Measurements from ENCODE around the gene ABHD10. TPM values are rescaled to one million over a fixed set of nuclear protein-coding genes. Genes with fewer than 3 reads are reported as not detected.
A peak's percentile ranks its signal among the peaks of the same experiment; 100 is the strongest.

The ABHD10 gene
- total RNA-seq, 2 donors from 2014 or later, result 15.6 to 17.1 TPM

DNA sequence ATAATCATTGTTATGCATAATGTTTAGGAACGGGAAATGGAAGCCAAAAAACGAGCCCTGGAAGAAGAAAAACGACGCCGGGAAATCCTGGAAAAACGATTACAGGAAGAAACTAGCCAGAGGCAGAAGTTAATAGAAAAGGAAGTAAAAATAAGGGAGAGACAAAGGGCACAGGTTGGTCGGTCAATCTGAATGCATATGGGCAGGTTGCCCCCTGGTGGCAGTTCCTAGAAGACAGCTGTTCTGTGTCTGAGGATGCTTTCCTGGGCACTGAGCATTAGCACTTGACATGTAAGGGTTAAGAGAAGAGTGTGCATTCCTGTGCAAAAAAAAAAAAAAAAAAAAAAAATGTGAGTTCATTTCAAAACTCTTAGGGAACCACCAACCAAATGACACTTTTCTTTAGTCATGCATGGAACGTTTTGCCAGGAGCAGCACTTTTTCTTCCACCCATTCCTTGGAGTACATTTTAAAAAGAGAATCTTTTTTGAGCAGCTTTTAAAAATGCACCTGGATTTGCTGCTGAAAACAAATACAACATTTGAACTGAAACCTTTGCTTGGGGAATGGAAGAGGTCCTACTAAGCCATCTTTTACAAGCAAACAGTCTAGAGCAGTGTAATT, 11.1 kb upstream of the ABHD10 start:
- 9 to 10% methylated on average over 8 of the region's 8 CpGs for WGBS, 2 donors
- Histone ChIP-seq H3K36me3 (replicated peaks in 1 of 2; ENCODE audit: insufficient read depth in 1 of 2, low read depth in 2 of 2) (no peaks in the 10 kb centered on the region), H3K27ac (peak overlapping the region in 3 of 4 donors; percentile 3 to 66 (median 33)), H3K27me3 (no peaks in the 10 kb centered on the region), H3K4me1 (peaks cover 6% of the 10 kb centered on the region), H3K4me3 (no peak overlapping the region), H3K9me3 (no peaks in the 10 kb centered on the region)
- intact Hi-C loops (cut with DNase I), result loop anchor here (5.0 kb wide), 1 partner anchor 245 kb away; no protein-coding TSS in a partner anchor
- ATAC-seq, result peak; percentile 96
- TF ChIP-seq POLR2A (IDR thresholded peaks at IDR 0.05), result no peak
- TF ChIP-seq, protein P1, sequence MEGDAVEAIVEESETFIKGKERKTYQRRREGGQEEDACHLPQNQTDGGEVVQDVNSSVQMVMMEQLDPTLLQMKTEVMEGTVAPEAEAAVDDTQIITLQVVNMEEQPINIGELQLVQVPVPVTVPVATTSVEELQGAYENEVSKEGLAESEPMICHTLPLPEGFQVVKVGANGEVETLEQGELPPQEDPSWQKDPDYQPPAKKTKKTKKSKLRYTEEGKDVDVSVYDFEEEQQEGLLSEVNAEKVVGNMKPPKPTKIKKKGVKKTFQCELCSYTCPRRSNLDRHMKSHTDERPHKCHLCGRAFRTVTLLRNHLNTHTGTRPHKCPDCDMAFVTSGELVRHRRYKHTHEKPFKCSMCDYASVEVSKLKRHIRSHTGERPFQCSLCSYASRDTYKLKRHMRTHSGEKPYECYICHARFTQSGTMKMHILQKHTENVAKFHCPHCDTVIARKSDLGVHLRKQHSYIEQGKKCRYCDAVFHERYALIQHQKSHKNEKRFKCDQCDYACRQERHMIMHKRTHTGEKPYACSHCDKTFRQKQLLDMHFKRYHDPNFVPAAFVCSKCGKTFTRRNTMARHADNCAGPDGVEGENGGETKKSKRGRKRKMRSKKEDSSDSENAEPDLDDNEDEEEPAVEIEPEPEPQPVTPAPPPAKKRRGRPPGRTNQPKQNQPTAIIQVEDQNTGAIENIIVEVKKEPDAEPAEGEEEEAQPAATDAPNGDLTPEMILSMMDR (IDR thresholded peaks at IDR 0.05), result peak; percentile 41 to 94 (median 89)
- peak; percentile 83 to 93 (median 88) for DNase-seq

DNA sequence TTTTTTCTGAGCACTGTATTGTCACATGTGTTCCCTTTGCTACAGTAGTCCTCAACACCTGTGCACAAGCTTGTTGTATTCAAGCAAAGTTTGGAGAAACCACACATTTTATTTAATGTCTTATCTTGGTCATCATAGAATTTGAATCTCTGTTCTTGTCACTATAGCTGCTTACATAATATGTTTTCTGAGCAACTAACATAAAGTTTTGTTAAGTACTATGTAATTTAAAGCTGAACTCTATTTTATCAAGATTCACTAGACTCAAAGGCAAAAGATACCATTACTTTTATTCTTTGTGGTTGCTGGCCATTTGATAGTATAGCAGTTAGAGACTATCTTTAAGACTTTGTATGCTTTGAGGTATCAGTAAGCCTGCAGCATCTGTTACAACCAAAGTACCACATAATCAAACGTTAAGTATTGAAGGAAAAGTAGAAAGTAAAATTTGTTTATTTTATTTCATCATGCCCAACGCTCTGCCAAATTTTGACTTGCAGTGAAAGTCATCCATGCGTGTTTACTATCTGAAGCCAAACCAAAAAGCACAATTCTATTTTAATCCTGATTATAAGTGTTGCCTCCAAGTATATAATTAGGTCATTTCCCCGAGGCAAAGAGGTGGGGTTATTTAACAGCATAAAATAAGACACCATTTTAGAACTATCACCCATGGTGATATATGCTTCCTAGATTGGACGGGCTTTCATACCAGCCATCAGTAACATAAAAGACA, 10.3 kb upstream of the ABHD10 start:
- Histone ChIP-seq H3K9me3 (no peaks in the 10 kb centered on the region), H3K4me1 (peaks cover 6% of the 10 kb centered on the region), H3K27me3 (no peaks in the 10 kb centered on the region), H3K27ac (no peak overlapping the region), H3K36me3 (replicated peaks in 1 of 2; ENCODE audit: insufficient read depth in 1 of 2, low read depth in 2 of 2) (no peaks in the 10 kb centered on the region), H3K4me3 (no peak overlapping the region)
- DNase-seq (no peak), ATAC-seq (no peak)
- 55 to 65% methylated on average over 5 of the region's 5 CpGs for WGBS, 2 donors
- intact Hi-C loops (cut with DNase I), result loop anchor here (5.0 kb wide), 1 partner anchor 246 kb away; no protein-coding TSS in a partner anchor
- no peak for TF ChIP-seq POLR2A (IDR thresholded peaks at IDR 0.05)
- TF ChIP-seq, protein P1 (IDR thresholded peaks at IDR 0.05), result no peak

- intact Hi-C loops (cut with DNase I), result no loop called here
- no peak for DNase-seq
- H3K4me3 ChIP-seq, result no peak overlapping the region
- H3K9me3 ChIP-seq, result no peaks in the 10 kb centered on the region
- H3K36me3 ChIP-seq (replicated peaks in 1 of 2; ENCODE audit: insufficient read depth in 1 of 2, low read depth in 2 of 2), result no peaks in the 10 kb centered on the region
- H3K27me3 ChIP-seq, result no peaks in the 10 kb centered on the region
- ATAC-seq, result no peak
- peaks cover 6% of the 10 kb centered on the region for H3K4me1 ChIP-seq
- WGBS, 2 donors, result 82 to 91% methylated on average over 3 of the region's 3 CpGs
- TF ChIP-seq, protein P1 (IDR thresholded peaks at IDR 0.05), result no peak
- H3K27ac ChIP-seq, result no peak overlapping the region
These were observed 8.4 kb upstream of the ABHD10 start for GRCh38 chr3:111970376-111970775.

GRCh38 chr3:111971533-111972130, 7.2 kb upstream of the ABHD10 start:
- ATAC-seq, result no peak
- 75 to 77% methylated on average over 11 of the region's 11 CpGs for WGBS, 2 donors
- Histone ChIP-seq H3K36me3 (replicated peaks in 1 of 2; ENCODE audit: insufficient read depth in 1 of 2, low read depth in 2 of 2) (no peaks in the 10 kb centered on the region), H3K9me3 (no peaks in the 10 kb centered on the region), H3K27ac (no peak overlapping the region), H3K4me3 (no peak overlapping the region), H3K4me1 (peaks cover 6% of the 10 kb centered on the region), H3K27me3 (no peaks in the 10 kb centered on the region)
- intact Hi-C loops (cut with DNase I), result no loop called here
- peak in 2 of 4 donors; percentile 4 to 19 for DNase-seq
- TF ChIP-seq POLR2A (IDR thresholded peaks at IDR 0.05), result no peak
- TF ChIP-seq, protein P1 (IDR thresholded peaks at IDR 0.05), result no peak
